HEK293T (cell line): ENCODE results near the gene ALDH3A2.

ENCODE experiments used
- ARNT ChIP-seq: fragments of 450-650 bp; IDR thresholded peaks from 2 replicates; pipeline ENCODE4 v1.6.1; 2017; ENCODE audit warnings: mild to moderate bottlenecking
- BHLHE40 ChIP-seq: fragments of 450-650 bp; IDR thresholded peaks from 2 replicates; pipeline ENCODE4 v1.6.1; 2016; ENCODE audit warnings: mild to moderate bottlenecking, moderate library complexity, borderline replicate concordance
- ELF4 ChIP-seq: fragments of 450-650 bp; IDR thresholded peaks from 2 replicates; pipeline ENCODE4 v1.6.1; 2017; ENCODE audit warnings: antibody characterized with exemption
- FOXM1 ChIP-seq: fragments of 450-650 bp; IDR thresholded peaks from 2 replicates; pipeline ENCODE4 v1.6.1; 2017; ENCODE audit warnings: mild to moderate bottlenecking, borderline replicate concordance
- PKNOX1 ChIP-seq: fragments of 450-650 bp; IDR thresholded peaks from 2 replicates; pipeline ENCODE4 v1.6.1; 2016
- SP1 ChIP-seq: fragments of 450-650 bp; IDR thresholded peaks from 2 replicates; pipeline ENCODE4 v1.6.1; 2017
- SUZ12 ChIP-seq: fragments of 450-650 bp; IDR thresholded peaks from 2 replicates; pipeline ENCODE4 v1.6.1; 2016; ENCODE audit warnings: mild to moderate bottlenecking
- TARDBP ChIP-seq: fragments of 450-650 bp; IDR thresholded peaks from 2 replicates; pipeline ENCODE4 v1.6.1; 2016

- TF ChIP-seq TARDBP (no peak), SUZ12 (no peak), FOXM1 (no peak), ARNT (no peak), BHLHE40 (no peak), SP1 (no peak), ELF4 (no peak), PKNOX1 (no peak)
Measured at GRCh38 chr17:19686400-19687090, 38.0 kb downstream of the ALDH3A2 start.
